Measurements from ENCODE around the gene RHOF. TPM values are rescaled to one million over a fixed set of nuclear protein-coding genes. Genes with fewer than 3 reads are reported as not detected.

The RHOF gene
- total and polyA plus RNA-seq, 2 of the 8 experiments (the other 6 are each of a cell fraction or from before 2014, with no cell fraction given): 23.8 to 31.9 TPM

- Histone ChIP-seq H3K36me3 (ENCODE audit: control insufficient read depth in 2 of 4, insufficient read depth in 4 of 4, low read length in 3 of 4) (peaks cover 0 to 26% (median 6%) of the 10 kb centered on the region in 4 experiments; a peak in 4 of 8 replicates), H3K4me1 (replicated peaks in 1 of 4; ENCODE audit: control insufficient read depth in 3 of 4, insufficient read depth in 4 of 4, low read length in 3 of 4) (no peaks in the 10 kb centered on the region), H2BK5ac (ENCODE audit: low read depth, low read length) (no peak overlapping the region), H3K4ac (replicated peaks; ENCODE audit: insufficient read length, low read depth, low read length) (no peak overlapping the region), H2BK20ac (ENCODE audit: low read length) (no peak overlapping the region), H3K27me3 (replicated peaks in 1 of 4; ENCODE audit: control insufficient read depth in 3 of 4, extremely low read depth in 1 of 4, insufficient read depth in 3 of 4, low read length in 3 of 4) (no peaks in the 10 kb centered on the region), H2AK5ac (ENCODE audit: low read depth, low read length) (no peak overlapping the region), H4K5ac (ENCODE audit: insufficient read length, low read depth, low read length) (no peak overlapping the region), H2BK120ac (replicated peaks; ENCODE audit: low read depth, low read length) (no peak overlapping the region), H2BK15ac (ENCODE audit: low read length) (no peak overlapping the region), H3K18ac (ENCODE audit: extremely low read depth, low read length) (no peak overlapping the region), H2AFZ (ENCODE audit: low read length) (no peak overlapping the region), H3K79me2 (ENCODE audit: control insufficient read depth in 1 of 2, insufficient read depth in 2 of 2, low read length in 2 of 2) (no peaks in the 10 kb centered on the region), H3K56ac (replicated peaks; ENCODE audit: insufficient read length, low read depth, low read length) (no peak overlapping the region), H3K79me1 (ENCODE audit: low read depth, low read length) (no peaks in the 10 kb centered on the region), H3K4me3 (ENCODE audit: extremely low read depth in 1 of 4, insufficient read depth in 2 of 4, low read depth in 3 of 4, low read length in 4 of 4) (no peak overlapping the region), H3K4me2 (ENCODE audit: insufficient read depth in 1 of 2, low read depth in 2 of 2, low read length in 2 of 2) (no peak overlapping the region), H4K8ac (ENCODE audit: extremely low read depth, insufficient read depth, low read length) (no peak overlapping the region), H3K27ac (ENCODE audit: low read depth, low read length) (no peak overlapping the region), H3K9ac (replicated peaks in 1 of 4; ENCODE audit: extremely low read depth in 1 of 4, low read depth in 3 of 4, low read length in 3 of 4) (no peak overlapping the region), H2BK12ac (ENCODE audit: low read depth, low read length) (no peak overlapping the region), H4K91ac (replicated peaks; ENCODE audit: insufficient read length, low read length) (no peak overlapping the region), H3K23ac (ENCODE audit: insufficient read length) (no peak overlapping the region), H3K9me3 (ENCODE audit: insufficient read depth in 2 of 2, low read depth in 1 of 2, low read length in 1 of 2) (no peaks in the 10 kb centered on the region), H3K23me2 (ENCODE audit: low read depth, low read length) (peaks cover 10% of the 10 kb centered on the region; the same call in 1 of the 2 replicates), H3K14ac (ENCODE audit: insufficient read length) (no peak overlapping the region), H4K20me1 (replicated peaks in 1 of 2; ENCODE audit: control insufficient read depth in 1 of 2, insufficient read depth in 2 of 2, low read length in 2 of 2) (peaks cover 0 to 10% of the 10 kb centered on the region in 2 experiments)
- 91% methylated on average over 11 of the region's 11 CpGs; no CpG with 5 or more reads in 1 of the 2 experiments for WGBS, 2 experiments (ENCODE audit: extremely low coverage in 1 of 2, insufficient coverage in 1 of 2, insufficient read length in 1 of 2, insufficient replicate concordance in 2 of 2, low coverage in 1 of 2, low lambda C conversion rate in 2 of 2, missing lambda C conversion rate in 1 of 2)
- DNase-seq (ENCODE audit: low read depth in 1 of 2, low spot score in 2 of 2): no peak
- ChIA-PET CTCF (ENCODE audit: partially characterized antibody) (interaction anchor here (1.0 kb wide), 1 partner anchor 312 kb away, joined by 3 read pairs; no protein-coding TSS in a partner anchor), POLR2A (ENCODE audit: partially characterized antibody) (no interaction called here)
- no peak for FAIRE-seq
- TF ChIP-seq TCF12 (IDR thresholded peaks at IDR 0.05; ENCODE audit: low read depth, low read length) (no peak), POLR2A (IDR thresholded peaks at IDR 0.05; ENCODE audit: control extremely low read depth in 1 of 2, low read depth in 2 of 2, low read length in 2 of 2) (no peak), BCL11A (IDR thresholded peaks at IDR 0.05; ENCODE audit: low read depth in 2 of 2, low read length in 2 of 2) (no peak), CBX8 (IDR thresholded peaks at IDR 0.05; ENCODE audit: borderline replicate concordance, low read depth, low read length) (no peak), RAD21 (IDR thresholded peaks at IDR 0.05 in 1 of 2, conservative IDR thresholded peaks at IDR 0.05 in 1 of 2; ENCODE audit: low read depth in 2 of 2, low read length in 2 of 2) (no peak), KDM1A (IDR thresholded peaks at IDR 0.05; ENCODE audit: borderline replicate concordance, low read length) (no peak), SP2 (IDR thresholded peaks at IDR 0.05; ENCODE audit: low read length) (no peak), JUND (IDR thresholded peaks at IDR 0.05; ENCODE audit: low read length) (no peak), E2F6 (IDR thresholded peaks at IDR 0.05) (no peak), EGR1 (IDR thresholded peaks at IDR 0.05; ENCODE audit: borderline replicate concordance, low read depth, low read length) (no peak), TEAD4 (IDR thresholded peaks at IDR 0.05; ENCODE audit: low read depth, low read length) (no peak), BACH1 (IDR thresholded peaks at IDR 0.05; ENCODE audit: low read length) (no peak), SIN3A (conservative IDR thresholded peaks at IDR 0.05 in 1 of 2, IDR thresholded peaks at IDR 0.05 in 1 of 2; ENCODE audit: low read depth in 1 of 2, low read length in 2 of 2) (no peak), SAP30 (IDR thresholded peaks at IDR 0.05; ENCODE audit: insufficient read depth, insufficient replicate concordance, low read length) (no peak)
Observed at GRCh38 chr12:121754836-121755235, 38.7 kb downstream of the RHOF start.
